ENCODE measurements around the gene POLR2H.

Gene POLR2H

GRCh38 chr3:184352149-184352785 lies 9.2 kb upstream of the POLR2H start:
- DNase-seq (ENCODE audit: low read depth in 2 of 2), result no peak

- no peak for DNase-seq (ENCODE audit: low read depth in 2 of 2)
These were observed 8.5 kb upstream of the POLR2H start for GRCh38 chr3:184352897-184353545.

- no peak for DNase-seq (ENCODE audit: low read depth in 2 of 2)
These were observed 8.0 kb upstream of the POLR2H start for GRCh38 chr3:184353546-184353941.

GRCh38 chr3:184354121-184354728 lies 7.3 kb upstream of the POLR2H start:
- no peak for DNase-seq (ENCODE audit: low read depth in 2 of 2)

GRCh38 chr3:184354754-184355153 lies 6.8 kb upstream of the POLR2H start:
- DNase-seq (ENCODE audit: low read depth in 2 of 2), result no peak

- DNase-seq (ENCODE audit: low read depth in 2 of 2), result no peak
These were observed 6.1 kb upstream of the POLR2H start for GRCh38 chr3:184355261-184356040.

- no peak for DNase-seq (ENCODE audit: low read depth in 2 of 2)
These were observed 4.0 kb upstream of the POLR2H start for GRCh38 chr3:184357248-184358123.

- no peak for DNase-seq (ENCODE audit: low read depth in 2 of 2)
These were observed 3.3 kb upstream of the POLR2H start for GRCh38 chr3:184358124-184358767.

GRCh38 chr3:184358921-184359350 lies 2.6 kb upstream of the POLR2H start:
- no peak for DNase-seq (ENCODE audit: low read depth in 2 of 2)

- DNase-seq (ENCODE audit: low read depth in 2 of 2), result no peak
These were observed 1.9 kb upstream of the POLR2H start for GRCh38 chr3:184359610-184360009.

- DNase-seq (ENCODE audit: low read depth in 2 of 2), result no peak
These were observed 1.2 kb upstream of the POLR2H start for GRCh38 chr3:184360070-184360928.

- DNase-seq (ENCODE audit: low read depth in 2 of 2), result no peak
These were observed 480 bp upstream of the POLR2H start for GRCh38 chr3:184360929-184361531.

GRCh38 chr3:184361932-184362667 lies 590 bp downstream of the POLR2H start:
- DNase-seq (ENCODE audit: low read depth in 2 of 2), result no peak

GRCh38 chr3:184362668-184363546 lies 1.4 kb downstream of the POLR2H start:
- peak; percentile 93 to 94 for DNase-seq (ENCODE audit: low read depth in 2 of 2)

- peak; percentile 55 to 60 for DNase-seq (ENCODE audit: low read depth in 2 of 2)
These were observed 5.2 kb downstream of the POLR2H start for GRCh38 chr3:184366619-184367289.

GRCh38 chr3:184368116-184368515 lies 6.6 kb downstream of the POLR2H start:
- DNase-seq (ENCODE audit: low read depth in 2 of 2), result no peak

GRCh38 chr3:184368586-184369183 lies 7.2 kb downstream of the POLR2H start:
- no peak for DNase-seq (ENCODE audit: low read depth in 2 of 2)

Data from fibroblast of skin of left quadriceps (primary cell).